Smooth muscle cell (in vitro differentiated cells): ENCODE results near the gene CDK2AP2. TPM values are rescaled to one million over a fixed set of nuclear protein-coding genes. Genes with fewer than 3 reads are reported as not detected.

Experiments used
- DNase-seq: peaks from one replicate; lab custom pipeline; 2025; ENCODE audit not compliant: unreplicated experiment; lab: John Stamatoyannopoulos, UW
- H2AFZ ChIP-seq: fragments of 200-600 bp; sonication (generic); 2 replicates; pipeline ENCODE4 v1.6.0; 2016; ENCODE audit warnings: antibody characterized with exemption, low read depth, mild to moderate bottlenecking
- H3F3A ChIP-seq: fragments of 200-600 bp; sonication (generic); 2 replicates; pipeline ENCODE4 v1.6.0; 2017; ENCODE audit warnings: antibody characterized with exemption, low read depth
- H3K27ac ChIP-seq: fragments of 200-600 bp; sonication (generic); 2 replicates; pipeline ENCODE4 v1.5.1; 2016; ENCODE audit warnings: low read depth, mild to moderate bottlenecking
- H3K27me3 ChIP-seq: fragments of 200-600 bp; sonication (generic); 2 replicates; pipeline ENCODE4 v1.6.1; 2016; ENCODE audit warnings: low read depth, mild to moderate bottlenecking
- H3K36me3 ChIP-seq: fragments of 200-600 bp; sonication (generic); 2 replicates; pipeline ENCODE4 v1.5.1; 2016; ENCODE audit warnings: low read depth
- H3K4me1 ChIP-seq: fragments of 200-600 bp; sonication (generic); 2 replicates; pipeline ENCODE4 v1.5.1; 2016; ENCODE audit warnings: low read depth
- H3K4me2 ChIP-seq: fragments of 200-600 bp; sonication (generic); 2 replicates; pipeline ENCODE4 v1.6.0; 2016; ENCODE audit warnings: mild to moderate bottlenecking
- H3K4me3 ChIP-seq: fragments of 200-600 bp; sonication (generic); 2 replicates; pipeline ENCODE4 v1.5.1; 2016; ENCODE audit warnings: mild to moderate bottlenecking
- H3K79me2 ChIP-seq: fragments of 200-600 bp; sonication (generic); 2 replicates; pipeline ENCODE4 v1.6.0; 2016; ENCODE audit warnings: low read depth, mild to moderate bottlenecking
- H3K9ac ChIP-seq: fragments of 200-600 bp; sonication (generic); 2 replicates; pipeline ENCODE4 v1.6.0; 2016; ENCODE audit warnings: low read depth
- H3K9me3 ChIP-seq: fragments of 200-600 bp; sonication (generic); replicated peaks from 2 replicates; pipeline ENCODE4 v1.5.1; 2016; ENCODE audit warnings: low read depth
- H4K20me1 ChIP-seq: fragments of 200-600 bp; sonication (generic); 2 replicates; pipeline ENCODE4 v1.6.0; 2016; ENCODE audit warnings: low read depth
- CTCF ChIP-seq: fragments of 200-600 bp; sonication (generic); IDR thresholded peaks from 2 replicates; pipeline ENCODE4 v1.5.1; 2017; ENCODE audit warnings: borderline replicate concordance, mild to moderate bottlenecking, antibody characterized with exemption; ENCODE audit not compliant: insufficient read depth, poor library complexity, severe bottlenecking
- WGBS: methylation state at CpG from one replicate; pipeline ENCODE4 v1.1.7; 2016; ENCODE audit warnings: low lambda C conversion rate; 5-methylcytosine and 5-hydroxymethylcytosine counted together
- polyA plus RNA-seq: library from polyadenylated mRNA; unstranded; fragments of >200 nt; fragmentation: Nextera tagmentation; extraction: Ambion mirVana; gene quantifications from 2 replicates; pipeline ENCODE4 v1.2.1, GENCODE V29; 2016
- total RNA-seq: library from RNA; depleted of rRNA; stranded (reverse); fragments of >200 nt; gene quantifications from 2 replicates; pipeline ENCODE4 v1.2.3, GENCODE V29; 2014

CDK2AP2 gene
- total and polyA plus RNA-seq, 2 experiments from 2014 or later: 34.0 to 101 TPM

DNA sequence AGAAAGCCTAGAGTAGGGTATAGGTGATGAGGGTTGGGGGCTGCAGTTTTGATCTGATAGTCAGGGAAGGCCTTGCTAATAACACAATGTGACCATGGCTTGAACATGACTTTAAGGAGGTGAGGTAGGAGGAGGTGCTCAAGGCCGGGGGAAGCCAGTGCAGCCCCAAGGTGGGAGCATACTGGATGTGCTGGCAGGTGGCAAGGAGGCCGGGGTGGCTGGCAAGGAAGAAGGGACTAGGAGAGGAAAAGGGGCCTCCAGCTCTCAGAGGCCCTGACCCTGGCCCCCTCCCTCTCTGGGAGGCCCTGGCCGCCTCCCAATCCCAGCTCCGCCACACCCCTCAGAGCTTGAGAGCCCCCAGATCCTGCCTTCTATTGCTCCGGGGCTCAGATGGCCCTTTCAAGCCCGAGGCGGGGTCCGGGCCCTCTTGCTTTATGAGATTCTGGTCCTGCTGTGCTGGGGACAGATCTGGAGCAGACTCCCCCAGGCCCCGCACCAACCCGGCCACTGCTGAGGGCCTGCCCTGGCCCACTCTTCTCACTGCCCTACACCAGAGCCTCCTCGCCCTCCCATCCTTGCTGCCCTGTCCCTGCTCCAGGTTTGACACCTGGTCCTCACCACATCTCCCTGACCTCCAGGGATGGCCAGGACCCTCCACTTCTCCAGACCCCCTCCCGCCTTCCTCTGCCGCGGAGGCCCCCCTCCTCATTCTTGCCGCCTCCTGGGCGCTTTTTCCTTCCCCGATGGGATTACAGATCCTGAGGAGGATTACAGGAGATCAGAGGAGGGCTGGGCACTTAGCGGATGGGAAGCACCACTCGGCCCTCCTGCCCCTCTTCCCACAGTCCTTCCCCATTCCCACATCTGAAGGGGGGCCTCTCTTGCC lies 4.6 kb downstream of the CDK2AP2 start:
- H2AFZ ChIP-seq: no peak overlapping the region
- no peak overlapping the region for H3K27ac ChIP-seq
- peak overlapping the region; percentile 99 for H3K4me2 ChIP-seq
- DNase-seq: no peak
- no peaks in the 10 kb centered on the region for H3K27me3 ChIP-seq
- H3K9ac ChIP-seq: peak overlapping the region; percentile 46
- no peaks in the 10 kb centered on the region for H3K36me3 ChIP-seq
- peaks cover 21% of the 10 kb centered on the region for H3K4me1 ChIP-seq
- peaks cover 18% of the 10 kb centered on the region for H4K20me1 ChIP-seq
- TF ChIP-seq CTCF: no peak
- peaks cover 14% of the 10 kb centered on the region for H3K79me2 ChIP-seq
- peak overlapping the region; percentile 73 for H3K4me3 ChIP-seq
- 82% methylated on average over 13 of the region's 19 CpGs for WGBS
- peaks cover 4% of the 10 kb centered on the region for H3F3A ChIP-seq
- no peaks in the 10 kb centered on the region for H3K9me3 ChIP-seq

- Histone ChIP-seq H3K4me2 (no peak overlapping the region), H3K36me3 (no peaks in the 10 kb centered on the region), H3K27me3 (no peaks in the 10 kb centered on the region), H2AFZ (no peak overlapping the region), H3K79me2 (peaks cover 14% of the 10 kb centered on the region), H3K9ac (no peak overlapping the region), H3K9me3 (no peaks in the 10 kb centered on the region), H3K27ac (no peak overlapping the region), H3F3A (peaks cover 4% of the 10 kb centered on the region), H3K4me3 (no peak overlapping the region), H3K4me1 (peaks cover 21% of the 10 kb centered on the region), H4K20me1 (peaks cover 18% of the 10 kb centered on the region)
- DNase-seq: no peak
- 96% methylated on average over 18 of the region's 18 CpGs for WGBS
- no peak for TF ChIP-seq CTCF
Measured at GRCh38 chr11:67502328-67502979, 5.5 kb downstream of the CDK2AP2 start.

- no peak for DNase-seq
- peaks cover 18% of the 10 kb centered on the region for H4K20me1 ChIP-seq
- peaks cover 16% of the 10 kb centered on the region for H3K4me1 ChIP-seq
- no peaks in the 10 kb centered on the region for H3K9me3 ChIP-seq
- peaks cover 4% of the 10 kb centered on the region for H3F3A ChIP-seq
- H3K36me3 ChIP-seq: no peaks in the 10 kb centered on the region
- H3K27me3 ChIP-seq: no peaks in the 10 kb centered on the region
- H3K4me2 ChIP-seq: no peak overlapping the region
- peaks cover 14% of the 10 kb centered on the region for H3K79me2 ChIP-seq
- over 99% methylated on average over 18 of the region's 18 CpGs for WGBS
- no peak overlapping the region for H2AFZ ChIP-seq
- no peak overlapping the region for H3K9ac ChIP-seq
- H3K27ac ChIP-seq: no peak overlapping the region
- no peak for TF ChIP-seq CTCF
- no peak overlapping the region for H3K4me3 ChIP-seq
Measured at GRCh38 chr11:67501854-67502253, 6.1 kb downstream of the CDK2AP2 start.
